Measurements from ENCODE around the gene LNPEP.
"Not testable (repeated sequence)": the region's sequence is repeated elsewhere in the genome, so short reads cannot be mapped to it uniquely, and the experiment has no call there.

LNPEP gene

DNA sequence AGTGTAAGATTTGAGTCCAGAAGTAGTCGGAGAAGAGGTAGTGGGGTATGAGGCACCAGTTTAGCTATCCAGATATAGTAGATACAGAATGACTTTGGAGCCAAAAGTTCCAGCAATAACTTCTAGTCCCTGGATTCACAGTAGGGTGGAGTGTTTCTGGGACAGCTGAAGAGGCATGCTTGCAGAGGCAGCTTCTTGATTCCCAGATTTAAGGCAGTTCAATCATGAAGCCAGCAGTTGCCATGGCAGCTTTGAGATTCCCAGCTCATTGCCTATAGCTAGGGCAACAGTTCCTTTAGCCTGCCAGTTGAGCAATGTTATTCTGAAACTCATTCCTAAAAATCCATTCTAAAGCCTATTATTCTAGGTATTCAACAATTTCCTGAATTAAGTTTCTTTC, 127.4 kb downstream of the LNPEP start:
- no peak for DNase-seq (ENCODE audit: low spot score)

DNA sequence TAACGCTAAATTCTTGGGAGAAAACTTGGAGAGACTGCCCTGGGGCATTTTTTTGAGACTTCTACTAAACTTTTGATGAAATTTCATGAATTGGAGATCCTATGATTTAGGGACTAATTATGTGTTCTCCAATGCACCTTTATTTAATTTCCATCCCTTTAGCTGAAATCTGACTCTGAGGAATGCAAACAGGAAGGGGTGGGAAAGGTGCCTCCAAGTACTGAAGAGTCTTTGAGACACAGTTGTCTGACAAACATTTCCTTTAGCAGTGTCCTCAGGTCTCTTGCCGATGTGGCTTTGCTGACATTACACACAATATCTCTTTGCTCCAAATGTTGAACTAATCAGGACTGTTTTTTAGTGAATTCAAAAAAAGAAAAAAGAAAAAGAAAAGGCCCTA, 129.6 kb downstream of the LNPEP start:
- DNase-seq (ENCODE audit: low spot score), result no peak

DNA sequence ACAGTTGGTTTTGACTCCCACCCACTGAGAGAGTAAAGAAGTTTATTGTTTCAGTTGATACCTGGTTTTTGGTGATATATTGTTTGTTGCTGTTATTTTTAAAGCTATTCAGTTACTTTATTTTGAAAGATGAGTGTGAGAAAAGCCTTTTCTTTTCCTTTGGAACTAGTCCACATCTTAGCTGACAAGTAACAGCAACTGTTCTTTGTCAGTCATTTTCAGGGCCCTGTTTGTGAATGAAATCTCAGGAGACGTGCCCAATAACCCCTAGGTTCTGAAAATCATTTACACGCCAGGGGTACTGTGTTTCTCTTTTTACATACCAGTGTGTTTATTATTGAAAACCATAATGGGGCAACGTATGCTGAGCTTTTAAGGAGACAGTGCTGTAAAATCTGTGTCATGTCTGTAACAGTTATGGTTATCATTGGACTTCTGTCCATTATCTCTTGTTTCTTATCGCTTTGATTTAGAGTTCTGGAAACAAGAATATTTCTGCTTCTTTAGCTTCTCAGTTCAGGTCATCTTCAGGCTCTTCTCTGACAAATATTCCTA, 131.5 kb downstream of the LNPEP start:
- no peak for DNase-seq (ENCODE audit: low spot score)

DNA sequence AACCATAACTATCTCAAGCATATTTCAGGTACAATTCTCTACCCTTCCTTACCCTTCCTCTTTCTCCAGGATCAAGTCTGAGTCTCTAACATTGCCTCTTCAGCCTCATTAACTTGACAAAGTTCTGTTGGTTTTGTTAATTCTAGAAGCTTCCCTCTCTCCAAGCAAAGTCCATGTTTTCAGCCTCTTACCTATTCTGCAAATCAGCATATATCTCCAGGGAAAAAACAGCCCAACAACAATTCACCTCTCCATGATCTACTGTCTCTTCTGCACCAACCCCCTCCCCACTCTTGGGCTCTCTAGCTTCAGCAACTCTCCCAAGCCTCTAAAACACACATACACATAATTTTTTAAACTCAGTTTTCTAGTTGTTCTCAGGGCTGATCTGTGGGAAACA, 134.4 kb downstream of the LNPEP start:
- no peak for DNase-seq (ENCODE audit: low spot score)

DNA sequence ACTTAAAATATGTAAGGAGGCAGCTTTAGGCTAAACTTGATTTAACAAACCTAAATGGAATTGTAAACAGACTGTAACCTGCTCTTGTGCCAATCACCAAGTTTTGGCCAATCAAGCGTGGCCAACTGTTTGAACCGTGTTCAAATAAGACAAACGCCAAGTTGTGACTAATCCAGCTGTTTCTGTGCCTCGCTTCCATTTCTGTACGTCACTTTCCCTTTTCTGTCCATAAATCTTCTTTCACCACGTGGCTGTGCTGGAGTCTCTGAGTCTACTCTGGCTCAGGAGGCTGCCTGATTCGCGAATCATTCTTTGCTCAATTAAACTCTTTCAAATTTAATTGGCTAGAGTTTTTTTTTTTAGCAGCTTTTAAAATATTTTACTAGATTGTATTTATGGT, 135.2 kb downstream of the LNPEP start:
- peak; percentile 27 for DNase-seq (ENCODE audit: low spot score)

DNA sequence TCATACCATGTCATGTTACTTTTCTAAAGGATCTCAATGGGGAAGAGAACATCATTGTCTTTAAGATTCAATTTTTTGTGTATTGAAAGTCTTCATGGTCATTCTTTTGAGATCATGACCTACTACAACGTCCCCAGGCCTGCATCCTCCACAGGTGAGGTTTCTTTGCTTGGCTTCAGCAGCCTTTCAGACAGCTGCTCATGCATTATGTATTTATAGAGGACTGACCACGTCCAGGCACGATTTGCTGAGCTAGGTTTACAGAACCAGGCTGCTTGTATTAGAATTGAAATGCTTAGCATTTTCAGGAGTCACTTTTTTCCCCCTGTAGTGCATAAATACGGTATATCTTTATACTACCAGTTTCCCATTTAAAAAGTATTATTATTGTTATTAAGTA, 136.1 kb downstream of the LNPEP start:
- DNase-seq (ENCODE audit: low spot score), result no peak

DNA sequence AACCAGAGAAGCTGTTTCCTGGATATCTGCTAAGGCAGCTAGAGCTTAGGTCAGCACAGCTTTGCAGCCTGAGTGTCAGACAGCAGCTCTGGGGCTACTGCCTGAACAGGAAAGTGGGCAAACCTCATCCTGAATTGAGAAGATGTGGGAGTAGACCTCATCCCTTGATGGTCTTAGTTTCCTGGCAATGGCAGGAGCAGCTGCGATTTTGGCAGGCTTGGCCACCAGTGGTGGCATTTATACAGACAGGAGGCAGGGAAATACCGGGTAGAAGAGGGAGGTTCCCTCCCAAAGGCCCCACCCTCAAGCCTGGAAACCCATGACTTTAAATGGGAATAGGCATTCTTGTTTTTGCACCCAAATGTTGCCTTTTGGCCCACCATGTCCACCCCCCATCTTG, 136.8 kb downstream of the LNPEP start:
- DNase-seq (ENCODE audit: low spot score), result no peak

DNA sequence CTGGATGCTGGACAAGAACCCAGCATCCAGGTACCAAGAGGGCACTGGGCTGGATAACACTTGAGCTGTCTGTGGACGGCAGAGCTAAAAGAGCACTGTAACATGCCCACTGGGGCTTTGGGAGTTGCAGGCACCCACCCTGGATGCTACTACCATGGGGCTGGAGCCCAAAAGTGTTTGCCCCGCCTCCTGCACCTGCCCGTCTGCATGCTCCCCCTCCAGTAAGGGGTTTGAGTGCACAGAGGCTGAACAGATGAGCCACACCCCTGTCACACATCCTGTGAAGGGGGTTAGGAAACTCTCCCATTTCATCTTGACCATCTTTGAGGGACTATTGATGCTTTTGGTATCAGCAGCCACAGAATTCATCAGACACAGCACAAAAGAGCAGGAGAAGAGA, 137.5 kb downstream of the LNPEP start:
- no peak for DNase-seq (ENCODE audit: low spot score)

DNA sequence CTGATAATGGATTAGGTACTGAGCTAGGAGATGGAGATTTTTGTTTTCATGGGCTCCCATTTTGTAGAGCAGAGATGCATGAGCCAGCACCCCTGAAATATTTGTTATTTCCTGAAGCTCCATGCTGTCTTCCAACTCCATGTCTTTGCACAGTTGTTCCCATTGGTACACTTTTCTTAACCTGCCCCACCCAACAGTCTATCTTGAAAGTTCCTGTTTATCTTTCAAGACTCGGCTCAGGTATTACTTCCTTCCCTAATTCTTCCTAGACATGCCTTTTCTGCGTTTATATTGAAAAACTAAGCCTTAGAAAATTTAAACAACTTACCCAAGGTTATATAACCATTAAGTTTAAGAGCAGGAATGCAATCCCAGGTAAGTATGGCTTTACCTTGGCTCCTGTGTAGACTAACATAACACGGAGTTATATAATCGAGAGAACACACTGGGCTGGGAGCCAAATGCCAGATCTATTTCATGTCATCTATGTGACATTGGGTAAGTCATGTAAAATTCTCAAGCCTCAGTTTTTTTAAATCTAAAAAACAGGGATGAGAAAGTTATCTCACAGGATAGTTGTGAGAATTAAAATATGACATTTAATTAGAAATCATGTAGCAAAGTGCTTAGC, 139.1 kb downstream of the LNPEP start:
- no peak for DNase-seq (ENCODE audit: low spot score)

DNA sequence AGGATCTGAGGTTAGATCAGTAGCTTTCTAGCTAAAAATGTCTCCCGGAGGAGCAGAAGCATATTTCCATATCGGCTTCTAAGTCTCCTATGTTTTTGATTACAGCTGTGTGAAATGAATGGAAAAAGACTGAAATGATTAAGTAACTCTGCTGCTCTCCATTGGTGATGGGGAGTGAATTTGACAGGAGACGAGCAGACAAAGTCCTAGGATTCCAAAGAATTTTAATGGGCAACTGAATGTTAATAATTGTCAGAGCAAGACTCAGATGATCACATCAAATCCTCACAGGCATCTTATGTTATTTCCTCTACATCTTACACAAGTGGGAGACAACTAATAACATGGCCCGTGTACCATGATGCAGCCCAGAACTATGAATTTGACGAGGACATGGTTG, 139.8 kb downstream of the LNPEP start:
- no peak for DNase-seq (ENCODE audit: low spot score)

DNA sequence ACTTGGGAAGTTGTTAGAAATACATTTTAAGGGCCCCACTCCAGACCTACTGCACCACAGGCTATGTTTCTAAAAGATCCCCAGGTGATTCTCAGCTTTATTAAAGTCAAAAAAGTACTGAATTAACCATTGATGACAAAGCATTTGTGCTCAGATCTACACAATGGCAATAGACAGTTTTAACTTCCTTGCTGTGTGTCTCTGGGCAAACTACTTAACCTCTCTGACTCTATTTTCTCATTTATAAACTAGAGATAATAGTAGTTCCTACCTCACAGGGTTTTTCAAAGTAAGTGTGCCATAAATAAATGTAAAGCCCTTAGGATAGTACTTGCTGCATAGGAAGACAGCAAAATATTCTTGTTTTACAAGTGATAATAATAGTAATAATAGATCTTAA, 140.2 kb downstream of the LNPEP start:
- no peak for DNase-seq (ENCODE audit: low spot score)

DNA sequence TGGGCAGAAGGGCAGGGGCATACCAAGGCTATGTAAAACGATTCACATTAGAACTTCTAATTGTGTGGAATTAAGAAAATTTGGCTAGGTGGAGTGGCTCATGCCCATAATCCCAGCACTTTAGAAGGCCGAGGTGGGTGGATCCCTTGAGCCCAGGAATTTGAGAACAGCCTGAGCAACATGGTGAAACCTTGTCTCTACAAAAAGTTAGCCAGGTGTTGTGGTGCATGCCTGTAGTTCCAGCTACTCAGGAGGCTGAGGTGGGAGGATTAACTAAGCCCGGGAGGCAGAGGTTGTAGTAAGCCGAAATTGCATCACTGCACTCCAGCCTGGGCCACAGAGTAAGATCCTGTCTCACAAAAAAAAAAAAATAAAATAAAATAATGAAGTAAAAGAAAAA, 141.4 kb downstream of the LNPEP start:
- DNase-seq (ENCODE audit: low spot score), result no peak

DNA sequence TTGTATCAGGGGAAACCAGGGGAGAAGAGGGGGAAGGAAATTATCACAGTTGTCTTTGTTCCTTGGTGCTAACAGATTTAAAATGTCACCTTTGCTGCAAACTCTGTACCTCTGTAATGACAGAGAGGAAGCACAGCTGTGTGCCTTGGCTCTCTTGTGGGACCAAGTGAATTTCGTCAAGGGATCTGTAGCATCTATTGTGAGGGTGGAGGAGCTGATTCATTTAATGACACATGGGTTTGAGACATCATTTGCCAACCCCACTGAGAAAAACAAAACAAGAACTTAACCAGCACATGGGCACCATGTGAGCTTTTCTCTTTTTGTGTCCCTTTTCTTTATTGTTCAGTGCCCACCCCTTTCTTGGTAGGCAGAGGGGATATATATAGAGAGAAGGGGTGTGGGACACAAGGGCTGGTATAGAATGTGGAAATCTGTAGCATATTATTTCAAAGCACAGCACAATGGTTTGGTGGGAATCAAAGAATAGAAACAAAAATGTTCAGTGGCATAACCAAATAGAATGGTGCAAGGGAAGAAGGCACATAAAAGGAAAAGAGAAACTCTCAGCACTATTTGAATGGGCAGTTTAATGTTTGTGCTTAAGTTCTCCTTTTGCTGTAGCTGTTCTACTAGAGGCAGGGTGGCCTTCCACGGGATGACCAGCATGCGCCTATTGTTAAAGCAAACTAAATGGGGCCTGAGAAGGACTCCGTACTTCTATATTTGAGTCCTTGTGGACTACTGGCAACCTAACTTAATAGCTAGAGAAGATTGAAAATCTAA, 143.3 kb downstream of the LNPEP start:
- DNase-seq (ENCODE audit: low spot score), result no peak

DNA sequence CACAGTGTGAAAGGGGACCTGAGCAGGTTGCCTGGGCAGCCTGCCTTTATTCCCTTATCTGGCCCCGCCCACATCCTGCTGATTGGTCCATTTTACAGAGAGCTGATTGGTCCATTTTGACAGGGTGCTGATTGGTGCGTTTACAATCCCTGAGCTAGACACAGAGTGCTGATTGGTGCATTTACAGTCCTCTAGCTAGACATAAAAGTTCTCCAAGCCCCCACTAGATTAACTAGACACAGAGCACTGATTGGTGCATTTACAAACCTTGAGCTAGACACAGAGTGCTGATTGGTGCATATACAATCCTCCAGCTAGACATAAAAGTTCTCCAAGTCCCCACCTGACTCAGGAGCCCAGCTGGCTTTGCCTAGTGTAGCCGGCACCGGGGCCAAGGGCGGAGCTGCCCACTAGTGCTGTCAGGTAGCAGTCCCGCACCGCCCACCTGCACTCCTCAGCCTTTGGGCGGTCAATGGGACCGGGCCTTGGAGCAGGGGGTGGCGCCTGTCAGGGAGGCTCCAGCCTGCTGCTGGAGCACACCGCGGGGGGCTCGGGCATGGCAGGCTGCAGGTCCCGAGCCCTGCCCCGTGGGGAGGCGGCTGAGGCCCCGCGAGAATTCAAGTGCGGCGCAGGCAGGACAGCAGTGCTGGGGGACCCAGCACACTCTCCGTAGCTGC, 149.0 kb downstream of the LNPEP start:
- DNase-seq (ENCODE audit: low spot score), result not testable (repeated sequence)

DNA sequence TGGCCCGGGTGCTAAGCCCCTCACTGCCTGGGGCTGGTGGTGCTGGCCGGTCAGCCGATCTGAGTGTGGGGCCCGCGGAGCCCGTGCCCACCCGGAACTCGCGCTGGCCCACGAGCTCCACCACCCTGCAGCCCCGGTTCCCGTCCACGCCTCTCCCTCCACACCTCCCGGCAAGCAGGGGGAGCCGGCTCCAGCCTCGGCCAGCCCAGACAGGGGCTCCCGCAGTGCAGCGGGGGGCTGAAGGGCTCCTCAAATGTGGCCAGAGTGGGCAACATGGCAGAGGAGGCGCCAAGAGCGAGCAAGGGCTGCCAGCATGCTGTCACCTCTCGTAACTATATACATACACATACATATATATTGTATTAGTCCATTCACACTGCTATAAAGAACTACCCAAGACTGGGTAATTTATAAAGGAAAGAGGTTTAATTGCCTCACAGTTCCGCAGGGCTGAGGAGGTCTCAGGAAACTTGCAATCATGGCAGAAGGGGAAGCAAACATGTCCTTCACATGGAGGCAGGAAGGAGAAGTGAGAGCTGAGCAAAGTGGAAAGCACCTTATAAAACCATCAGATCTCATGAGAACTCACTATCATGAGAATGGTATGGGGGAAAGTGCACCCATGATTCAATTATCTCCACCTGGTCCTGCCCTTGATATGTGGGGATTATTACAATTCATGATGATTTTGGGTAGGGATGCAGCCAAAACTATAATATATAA, 149.7 kb downstream of the LNPEP start:
- no peak for DNase-seq (ENCODE audit: low spot score)

All from AG08395 (cell line).